AG10803 (cell line): ENCODE results near the gene SUPT4H1.

Source experiments
- DNase-seq: peaks from one replicate; pipeline ENCODE4 v3.0.0; 2010; ENCODE audit warnings: low read depth
- H3K4me3 ChIP-seq: 2 replicates; pipeline ENCODE4 v1.5.1; 2011; ENCODE audit warnings: mild to moderate bottlenecking, low read length, control low read depth
- TF ChIP-seq, protein P1 (sequence below): conservative IDR thresholded peaks from 2 replicates; pipeline ENCODE4 v1.5.1; 2011; ENCODE audit warnings: mild to moderate bottlenecking, low read length, control low read depth, inconsistent platforms

SUPT4H1 gene

DNA sequence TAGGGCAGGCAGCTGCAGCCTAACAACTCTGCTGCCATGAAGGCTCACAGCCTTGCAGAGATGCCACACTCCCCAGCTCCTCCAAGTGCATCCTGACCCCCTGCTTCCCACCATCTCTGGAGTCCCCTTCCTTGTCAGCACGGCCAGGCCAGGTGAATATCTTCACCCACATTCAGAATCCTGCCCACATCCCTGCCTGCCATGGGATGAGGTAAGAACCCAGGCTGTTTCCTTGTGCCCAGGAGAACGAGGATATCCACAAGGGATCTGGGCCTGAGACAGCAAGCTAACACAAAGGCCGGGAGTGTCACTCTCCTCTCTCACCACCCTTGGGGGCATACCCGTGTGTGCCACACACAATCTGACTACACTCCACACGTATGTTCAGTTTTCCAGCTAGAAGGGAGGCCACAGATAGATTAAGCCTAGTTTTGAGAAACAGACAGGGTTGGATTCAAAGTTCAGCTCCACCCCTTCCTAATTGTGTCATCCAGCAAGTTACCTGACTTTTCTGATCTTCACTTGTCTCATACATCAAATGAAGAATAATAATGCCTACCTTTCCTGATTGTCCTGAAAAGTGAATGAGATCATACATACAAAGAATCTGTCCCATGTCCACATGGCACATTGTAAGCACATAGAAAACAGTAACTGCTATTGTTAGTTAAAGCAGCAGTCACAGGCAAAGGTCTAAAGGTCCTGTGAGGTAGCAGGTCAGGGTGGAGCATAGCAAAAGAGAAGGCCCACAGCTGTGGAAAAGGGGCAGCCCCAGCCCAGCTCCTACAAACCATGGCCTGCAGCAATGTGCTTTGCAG lies 17.4 kb upstream of the SUPT4H1 start:
- TF ChIP-seq, protein P1, sequence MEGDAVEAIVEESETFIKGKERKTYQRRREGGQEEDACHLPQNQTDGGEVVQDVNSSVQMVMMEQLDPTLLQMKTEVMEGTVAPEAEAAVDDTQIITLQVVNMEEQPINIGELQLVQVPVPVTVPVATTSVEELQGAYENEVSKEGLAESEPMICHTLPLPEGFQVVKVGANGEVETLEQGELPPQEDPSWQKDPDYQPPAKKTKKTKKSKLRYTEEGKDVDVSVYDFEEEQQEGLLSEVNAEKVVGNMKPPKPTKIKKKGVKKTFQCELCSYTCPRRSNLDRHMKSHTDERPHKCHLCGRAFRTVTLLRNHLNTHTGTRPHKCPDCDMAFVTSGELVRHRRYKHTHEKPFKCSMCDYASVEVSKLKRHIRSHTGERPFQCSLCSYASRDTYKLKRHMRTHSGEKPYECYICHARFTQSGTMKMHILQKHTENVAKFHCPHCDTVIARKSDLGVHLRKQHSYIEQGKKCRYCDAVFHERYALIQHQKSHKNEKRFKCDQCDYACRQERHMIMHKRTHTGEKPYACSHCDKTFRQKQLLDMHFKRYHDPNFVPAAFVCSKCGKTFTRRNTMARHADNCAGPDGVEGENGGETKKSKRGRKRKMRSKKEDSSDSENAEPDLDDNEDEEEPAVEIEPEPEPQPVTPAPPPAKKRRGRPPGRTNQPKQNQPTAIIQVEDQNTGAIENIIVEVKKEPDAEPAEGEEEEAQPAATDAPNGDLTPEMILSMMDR = no peak
- H3K4me3 ChIP-seq = no peak overlapping the region
- no peak for DNase-seq

DNA sequence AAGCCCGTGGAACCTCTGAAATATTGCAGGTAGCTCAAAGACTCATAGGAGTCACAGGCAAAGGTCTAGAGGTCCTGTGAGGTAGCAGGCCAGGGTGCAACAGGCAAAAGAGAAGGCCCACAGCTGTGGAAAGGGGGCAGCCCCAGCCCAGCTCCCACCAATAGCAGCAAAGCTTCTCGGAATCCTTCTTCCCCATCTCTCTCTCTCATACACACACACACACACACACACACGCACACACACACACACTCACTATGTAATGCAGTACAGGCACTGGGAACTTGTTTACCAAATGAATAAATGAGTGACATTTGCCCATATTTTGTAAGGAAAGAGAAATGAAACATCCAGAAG lies 16.8 kb upstream of the SUPT4H1 start:
- TF ChIP-seq, protein P1 = no peak
- H3K4me3 ChIP-seq = no peak overlapping the region
- DNase-seq = no peak

DNA sequence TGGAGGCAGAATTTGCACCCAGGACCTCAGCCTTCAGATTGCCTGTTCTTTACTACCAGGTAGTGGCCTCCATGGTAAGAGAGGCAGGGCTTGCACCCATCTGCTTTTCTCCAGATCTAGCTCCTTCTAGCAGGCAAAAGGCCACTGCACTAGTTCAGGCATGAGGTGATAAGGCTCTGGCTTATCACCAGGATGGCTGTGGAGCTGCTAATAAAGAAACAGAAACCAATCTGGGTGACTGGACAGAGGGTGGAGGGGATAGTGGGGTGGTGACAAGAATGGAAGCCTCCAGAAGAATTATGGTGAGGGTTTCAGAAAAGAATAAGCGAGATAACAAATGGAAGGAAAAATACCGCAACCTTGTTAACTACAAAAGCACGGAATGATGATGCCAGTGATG lies 15.5 kb upstream of the SUPT4H1 start:
- DNase-seq = no peak
- TF ChIP-seq, protein P1 = no peak

DNA sequence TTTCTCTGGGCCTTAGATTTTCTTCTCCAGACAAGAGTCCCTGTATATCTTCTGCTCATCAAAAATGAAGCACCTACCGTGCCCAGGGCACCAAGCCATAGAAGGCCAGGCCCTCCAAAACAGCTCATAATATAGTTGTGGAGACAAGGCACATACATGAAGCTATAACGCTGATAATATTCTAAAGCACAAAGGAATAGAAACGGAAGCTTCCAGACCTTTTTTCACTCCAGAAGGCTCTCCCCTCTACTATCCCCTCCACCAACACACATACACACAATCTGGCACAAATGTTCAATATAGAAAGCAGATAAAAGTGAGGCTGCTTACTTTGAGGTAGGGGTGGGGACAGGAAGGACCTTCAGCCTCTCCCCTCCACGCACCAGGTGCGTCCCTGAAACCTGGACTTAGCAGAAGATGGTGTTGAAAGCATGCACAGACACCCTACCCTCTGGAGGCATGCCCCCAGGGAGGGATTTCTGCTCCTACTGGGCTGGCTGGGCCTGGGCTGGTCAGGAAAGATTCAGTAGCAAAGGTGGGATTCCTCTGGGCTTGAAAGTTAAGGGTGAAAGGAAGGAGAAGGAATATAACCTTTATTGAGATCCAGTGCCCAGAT lies 14.1 kb upstream of the SUPT4H1 start:
- TF ChIP-seq, protein P1 = no peak
- H3K4me3 ChIP-seq = no peak overlapping the region
- no peak for DNase-seq

More for the DNA sequence above, 15.5 kb upstream of the SUPT4H1 start:
- H3K4me3 ChIP-seq = no peak overlapping the region

DNA sequence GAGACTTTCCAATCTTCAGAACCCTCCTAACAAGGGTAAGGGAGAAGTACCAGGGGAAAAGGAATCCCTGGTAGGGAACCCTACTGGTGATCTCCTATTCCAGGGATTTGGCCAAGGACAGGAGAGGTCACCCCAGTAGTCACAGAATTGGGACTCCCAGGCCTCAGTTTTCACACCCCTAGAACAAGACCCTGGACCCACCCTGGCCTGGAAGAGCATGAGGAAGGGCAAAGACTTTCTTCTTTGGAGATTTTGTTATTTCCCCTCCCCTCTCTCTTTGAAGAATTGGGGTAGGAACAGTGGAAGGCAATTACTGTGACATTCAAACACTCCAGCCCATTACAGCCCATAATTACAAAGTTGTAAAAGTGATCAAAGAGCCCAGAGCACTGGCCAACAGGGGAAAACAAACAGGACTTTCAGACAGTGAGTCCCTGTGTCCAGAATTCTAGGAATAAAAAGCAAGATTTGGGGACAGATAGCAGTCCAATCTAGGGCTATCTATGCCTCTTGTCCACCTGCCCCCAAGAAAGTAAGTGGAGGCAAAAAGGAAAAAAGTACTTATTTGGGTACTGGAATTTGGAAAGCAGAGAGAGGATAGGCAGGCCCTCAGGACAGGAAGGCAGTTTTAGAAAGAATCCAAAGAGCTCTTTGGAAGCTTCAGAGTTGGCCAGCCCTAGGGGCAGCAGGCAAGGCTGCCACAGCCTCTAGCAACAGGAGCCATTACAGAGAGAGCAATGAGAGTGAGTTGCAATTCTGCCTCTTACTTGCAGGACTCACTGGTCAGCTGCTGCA lies 13.4 kb upstream of the SUPT4H1 start:
- no peak for DNase-seq
- H3K4me3 ChIP-seq = no peak overlapping the region
- TF ChIP-seq, protein P1 = no peak

DNA sequence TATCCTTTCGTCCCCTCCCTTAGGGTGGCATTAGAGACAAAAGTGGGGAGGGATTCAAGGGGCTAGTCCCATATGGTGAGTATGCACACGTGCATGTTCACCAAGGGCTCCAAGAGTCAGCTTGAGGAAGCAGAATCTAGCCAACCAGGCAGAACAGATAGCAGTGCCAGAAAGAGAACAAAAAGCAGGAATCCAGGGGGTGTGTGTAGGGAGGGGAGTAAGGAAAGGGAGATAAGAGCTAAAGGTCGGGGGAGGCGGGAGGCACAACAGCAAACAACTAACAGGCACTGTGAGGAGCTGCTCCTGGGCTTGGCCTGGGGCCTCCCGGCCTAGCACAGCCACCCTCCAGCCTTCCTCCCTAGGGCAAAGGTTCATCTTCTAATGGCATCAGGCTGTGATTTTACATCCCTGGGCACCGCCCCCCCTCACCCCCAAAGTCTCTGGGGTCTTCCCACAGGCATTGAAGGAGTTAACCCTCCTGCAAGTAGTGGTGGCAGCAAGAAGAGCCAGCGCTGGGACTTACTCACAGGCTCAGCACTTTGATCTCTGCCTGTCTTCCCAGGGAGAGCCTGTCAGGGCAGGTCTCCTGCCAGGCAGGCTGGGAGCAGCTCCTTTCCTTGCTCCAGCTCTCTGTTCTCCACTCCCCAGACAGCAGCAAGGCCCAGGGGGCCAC lies 12.4 kb upstream of the SUPT4H1 start:
- DNase-seq = no peak
- TF ChIP-seq, protein P1 = no peak

More for the DNA sequence above, 12.4 kb upstream of the SUPT4H1 start:
- H3K4me3 ChIP-seq = no peak overlapping the region
